ENCODE measurements around the gene TRAPPC10. TPM values are rescaled to one million over a fixed set of nuclear protein-coding genes. Genes with fewer than 3 reads are reported as not detected.
"Not testable (repeated sequence)": the region's sequence is repeated elsewhere in the genome, so short reads cannot be mapped to it uniquely, and the experiment has no call there.

The TRAPPC10 gene
- total and polyA plus RNA-seq, 2 experiments from 2014 or later = 9.9 to 21.0 TPM

GRCh38 chr21:44092211-44092610, 80.1 kb downstream of the TRAPPC10 start:
- TF ChIP-seq EZH2phosphoT487 (IDR thresholded peaks at IDR 0.05; ENCODE audit: insufficient read depth, low read depth) = no peak
- no peak for TF ChIP-seq EZH2 (IDR thresholded peaks at IDR 0.05; ENCODE audit: insufficient read depth, poor library complexity, severe bottlenecking)
- Histone ChIP-seq H3K79me2 (ENCODE audit: insufficient read depth) (no peaks in the 10 kb centered on the region), H3K36me3 (ENCODE audit: low read depth) (0 out of 2 replicates have a peak, but pooled peaks cover 19% of the 10 kb centered on the region), H3K27ac (no peak overlapping the region), H3K9me3 (ENCODE audit: low read depth) (no peaks in the 10 kb centered on the region), H3K27me3 (replicated peaks; ENCODE audit: insufficient read depth) (no peaks in the 10 kb centered on the region), H3K4me2 (ENCODE audit: unreplicated experiment) (no peak overlapping the region), H3F3A (ENCODE audit: insufficient read depth) (no peaks in the 10 kb centered on the region), H3K4me1 (ENCODE audit: insufficient read depth) (no peaks in the 10 kb centered on the region), H2AFZ (no peak overlapping the region), H3K4me3 (no peak overlapping the region), H3K9me2 (ENCODE audit: insufficient read depth) (no peaks in the 10 kb centered on the region), H3K9ac (no peak overlapping the region), H4K20me1 (ENCODE audit: insufficient read depth) (no peaks in the 10 kb centered on the region)
- 82 to 85% methylated on average over 9 of the region's 9 CpGs for WGBS, 2 experiments (ENCODE audit: low coverage in 1 of 2, low lambda C conversion rate in 2 of 2, missing lambda C conversion rate in 2 of 2)
- in situ Hi-C loops (cut with MboI) = no loop called here
- DNase-seq = no peak

- Histone ChIP-seq H3K27ac (no peak overlapping the region), H3K4me3 (no peak overlapping the region)
- TF ChIP-seq EZH2 (IDR thresholded peaks at IDR 0.05; ENCODE audit: insufficient read depth, poor library complexity, severe bottlenecking) (no peak), EZH2phosphoT487 (IDR thresholded peaks at IDR 0.05; ENCODE audit: insufficient read depth, low read depth) (no peak)
Observed at GRCh38 chr21:44093761-44094160, 81.7 kb downstream of the TRAPPC10 start.

GRCh38 chr21:44094832-44095231, 82.7 kb downstream of the TRAPPC10 start:
- 0 out of 2 replicates have a peak, but pooled peaks cover 19% of the 10 kb centered on the region for H3K36me3 ChIP-seq (ENCODE audit: low read depth)
- H3K4me1 ChIP-seq (ENCODE audit: insufficient read depth) = no peaks in the 10 kb centered on the region
- WGBS, 2 experiments (ENCODE audit: low coverage in 1 of 2, low lambda C conversion rate in 2 of 2, missing lambda C conversion rate in 2 of 2) = 91% methylated on average over 1 of the region's 1 CpG
- no peaks in the 10 kb centered on the region for H3K79me2 ChIP-seq (ENCODE audit: insufficient read depth)
- H3F3A ChIP-seq (ENCODE audit: insufficient read depth) = no peaks in the 10 kb centered on the region
- H2AFZ ChIP-seq = no peak overlapping the region
- in situ Hi-C loops (cut with MboI) = no loop called here
- H3K9me2 ChIP-seq (ENCODE audit: insufficient read depth) = no peaks in the 10 kb centered on the region
- no peak overlapping the region for H3K4me3 ChIP-seq
- no peak overlapping the region for H3K27ac ChIP-seq
- no peak overlapping the region for H3K4me2 ChIP-seq (ENCODE audit: unreplicated experiment)
- no peaks in the 10 kb centered on the region for H3K9me3 ChIP-seq (ENCODE audit: low read depth)
- DNase-seq = no peak
- no peaks in the 10 kb centered on the region for H4K20me1 ChIP-seq (ENCODE audit: insufficient read depth)
- TF ChIP-seq EZH2phosphoT487 (IDR thresholded peaks at IDR 0.05; ENCODE audit: insufficient read depth, low read depth) = no peak
- no peaks in the 10 kb centered on the region for H3K27me3 ChIP-seq (replicated peaks; ENCODE audit: insufficient read depth)
- no peak overlapping the region for H3K9ac ChIP-seq

More at GRCh38 chr21:44093761-44094160, 81.7 kb downstream of the TRAPPC10 start:
- Histone ChIP-seq H4K20me1 (ENCODE audit: insufficient read depth) (no peaks in the 10 kb centered on the region), H3K79me2 (ENCODE audit: insufficient read depth) (no peaks in the 10 kb centered on the region), H3K9me2 (ENCODE audit: insufficient read depth) (no peaks in the 10 kb centered on the region), H3K27me3 (replicated peaks; ENCODE audit: insufficient read depth) (no peaks in the 10 kb centered on the region), H3K36me3 (ENCODE audit: low read depth) (0 out of 2 replicates have a peak, but pooled peaks cover 19% of the 10 kb centered on the region), H3K9me3 (ENCODE audit: low read depth) (no peaks in the 10 kb centered on the region), H3F3A (ENCODE audit: insufficient read depth) (no peaks in the 10 kb centered on the region), H3K4me2 (ENCODE audit: unreplicated experiment) (no peak overlapping the region), H3K9ac (no peak overlapping the region), H2AFZ (no peak overlapping the region), H3K4me1 (ENCODE audit: insufficient read depth) (no peaks in the 10 kb centered on the region)
- WGBS, 2 experiments (ENCODE audit: low coverage in 1 of 2, low lambda C conversion rate in 2 of 2, missing lambda C conversion rate in 2 of 2) = 92 to 96% methylated on average over 9 of the region's 9 CpGs
- in situ Hi-C loops (cut with MboI) = no loop called here
- DNase-seq = no peak

- no CpG with 5 or more reads among the region's 6 CpGs for WGBS, 2 experiments (ENCODE audit: low coverage in 1 of 2, low lambda C conversion rate in 2 of 2, missing lambda C conversion rate in 2 of 2)
- H3K79me2 ChIP-seq (ENCODE audit: insufficient read depth); H3K27ac ChIP-seq; H3K9me3 ChIP-seq (ENCODE audit: low read depth); H3F3A ChIP-seq (ENCODE audit: insufficient read depth); in situ Hi-C loops (cut with MboI); H3K4me2 ChIP-seq (ENCODE audit: unreplicated experiment); H2AFZ ChIP-seq; H3K27me3 ChIP-seq (replicated peaks; ENCODE audit: insufficient read depth); DNase-seq; H3K36me3 ChIP-seq (ENCODE audit: low read depth); H4K20me1 ChIP-seq (ENCODE audit: insufficient read depth); H3K9ac ChIP-seq; H3K4me1 ChIP-seq (ENCODE audit: insufficient read depth); H3K4me3 ChIP-seq; H3K9me2 ChIP-seq (ENCODE audit: insufficient read depth): not testable (repeated sequence)
Observed at GRCh38 chr21:44098507-44098906, 86.4 kb downstream of the TRAPPC10 start.

DNA sequence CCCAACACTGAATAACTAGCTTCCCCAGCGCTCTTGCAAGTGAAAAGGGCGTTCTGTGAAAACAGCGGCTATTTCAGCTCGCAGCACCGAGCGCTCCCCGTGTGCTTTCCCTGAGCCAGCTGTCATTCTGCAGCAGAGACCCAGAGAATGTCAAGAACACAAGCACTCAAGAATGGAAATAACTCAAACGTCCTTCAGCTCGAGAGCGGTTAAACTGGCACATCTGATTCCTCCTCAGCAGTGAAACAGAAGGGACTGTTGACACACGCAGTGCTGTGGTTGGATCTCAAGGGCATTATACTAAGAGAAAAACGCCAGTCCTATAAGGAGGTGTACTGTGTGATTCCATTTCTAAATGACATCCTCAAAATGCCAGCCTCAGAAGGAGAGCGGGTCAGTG, 86.9 kb downstream of the TRAPPC10 start:
- H3K27me3 ChIP-seq (replicated peaks; ENCODE audit: insufficient read depth); H3K79me2 ChIP-seq (ENCODE audit: insufficient read depth); H3K4me2 ChIP-seq (ENCODE audit: unreplicated experiment); H4K20me1 ChIP-seq (ENCODE audit: insufficient read depth); H3F3A ChIP-seq (ENCODE audit: insufficient read depth); H3K4me3 ChIP-seq; H3K36me3 ChIP-seq (ENCODE audit: low read depth); H3K4me1 ChIP-seq (ENCODE audit: insufficient read depth); in situ Hi-C loops (cut with MboI); H2AFZ ChIP-seq; H3K9me2 ChIP-seq (ENCODE audit: insufficient read depth); DNase-seq; H3K27ac ChIP-seq; H3K9ac ChIP-seq; H3K9me3 ChIP-seq (ENCODE audit: low read depth): not testable (repeated sequence)
- no CpG with 5 or more reads among the region's 13 CpGs for WGBS, 2 experiments (ENCODE audit: low coverage in 1 of 2, low lambda C conversion rate in 2 of 2, missing lambda C conversion rate in 2 of 2)

DNA sequence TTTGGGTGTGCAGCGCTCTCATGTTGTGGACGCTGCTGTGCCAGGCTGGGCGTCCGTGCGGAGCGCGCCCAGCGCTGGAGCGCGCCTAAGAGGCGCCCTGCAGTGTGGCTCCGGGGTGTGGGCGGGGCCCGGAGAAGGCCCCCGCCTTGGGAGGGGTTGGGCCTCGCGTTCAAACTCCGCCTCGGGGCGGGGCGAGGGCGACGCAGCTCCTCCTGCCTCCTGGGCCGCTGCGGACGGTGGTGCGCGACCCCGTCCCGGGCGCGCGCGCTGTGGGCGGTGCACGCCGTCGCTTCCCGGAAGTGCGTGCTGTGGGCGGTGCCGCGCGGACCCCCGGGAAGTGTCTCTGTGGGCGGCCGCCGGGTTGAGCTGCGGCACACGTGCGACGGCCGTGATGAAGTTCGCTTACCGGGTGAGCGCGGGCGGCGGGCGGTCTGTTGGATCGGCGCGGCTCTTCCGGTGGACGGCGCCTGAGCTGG, 95.0 kb downstream of the TRAPPC10 start, which contains the start of gene PWP2:
PWP2 (plus strand) TSS at position 374 of the 476 bp plus-strand sequence; CDS start at position 392, 18 bp downstream.
- in situ Hi-C loops (cut with MboI); H4K20me1 ChIP-seq (ENCODE audit: insufficient read depth); H2AFZ ChIP-seq; H3K4me1 ChIP-seq (ENCODE audit: insufficient read depth); H3K79me2 ChIP-seq (ENCODE audit: insufficient read depth); H3K27me3 ChIP-seq (replicated peaks; ENCODE audit: insufficient read depth); H3K36me3 ChIP-seq (ENCODE audit: low read depth); H3K27ac ChIP-seq; H3K4me2 ChIP-seq (ENCODE audit: unreplicated experiment); H3F3A ChIP-seq (ENCODE audit: insufficient read depth); H3K9me3 ChIP-seq (ENCODE audit: low read depth); H3K9me2 ChIP-seq (ENCODE audit: insufficient read depth): not testable (repeated sequence)
- peak within 1 kb of the TSS; percentile 67 for H3K9ac ChIP-seq
- peak; percentile 46 for DNase-seq
- H3K4me3 ChIP-seq = peak within 1 kb of the TSS; percentile 64
- 0% methylated on average over 9 of the region's 66 CpGs; no CpG with 5 or more reads in 1 of the 2 experiments for WGBS, 2 experiments (ENCODE audit: low coverage in 1 of 2, low lambda C conversion rate in 2 of 2, missing lambda C conversion rate in 2 of 2)

DNA sequence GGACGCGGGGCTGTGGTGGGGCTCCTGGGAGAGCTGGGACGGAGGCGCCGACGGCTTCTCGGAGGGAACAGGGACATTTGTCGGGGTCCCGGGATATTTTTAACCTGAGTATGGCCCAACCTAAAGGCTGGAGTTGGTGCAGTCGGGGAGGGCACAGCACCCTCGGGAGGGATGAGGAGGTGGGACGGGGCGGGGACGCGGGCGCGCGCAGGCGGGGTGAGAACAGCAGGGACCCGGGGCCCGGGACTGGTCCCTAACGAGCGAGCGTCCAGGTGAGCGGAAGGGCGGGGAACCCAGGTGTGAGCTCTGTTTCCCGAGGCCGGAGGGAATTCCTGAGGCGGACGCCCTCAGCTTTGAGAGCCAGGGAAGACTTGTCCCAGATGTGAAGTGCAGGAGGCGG, 95.5 kb downstream of the TRAPPC10 start:
- H3K9me2 ChIP-seq (ENCODE audit: insufficient read depth); H4K20me1 ChIP-seq (ENCODE audit: insufficient read depth); in situ Hi-C loops (cut with MboI); H2AFZ ChIP-seq; DNase-seq; H3K27ac ChIP-seq; H3K79me2 ChIP-seq (ENCODE audit: insufficient read depth); H3K36me3 ChIP-seq (ENCODE audit: low read depth); H3K27me3 ChIP-seq (replicated peaks; ENCODE audit: insufficient read depth); H3K9me3 ChIP-seq (ENCODE audit: low read depth); H3F3A ChIP-seq (ENCODE audit: insufficient read depth); H3K4me2 ChIP-seq (ENCODE audit: unreplicated experiment); H3K4me1 ChIP-seq (ENCODE audit: insufficient read depth): not testable (repeated sequence)
- WGBS, 2 experiments (ENCODE audit: low coverage in 1 of 2, low lambda C conversion rate in 2 of 2, missing lambda C conversion rate in 2 of 2) = no CpG with 5 or more reads among the region's 31 CpGs
- Histone ChIP-seq H3K4me3 (peak overlapping the region; percentile 64), H3K9ac (peak overlapping the region; percentile 67)

Data from GM23248 (cell line).